COLO668 (cell line): Measurements from ENCODE around the gene EEIG1.

Source experiments
- DNase-seq: peaks from one replicate; lab custom pipeline; 2025; ENCODE audit not compliant: unreplicated experiment; lab: John Stamatoyannopoulos, UW

EEIG1 gene

GRCh38 chr9:127975376-127976315 lies 5.1 kb downstream of the EEIG1 start:
- peak; percentile 32 for DNase-seq

- peak; percentile 48 for DNase-seq
Observed at GRCh38 chr9:127974769-127975261, 6.0 kb downstream of the EEIG1 start.

- DNase-seq, result peak; percentile 53
Observed at GRCh38 chr9:127974001-127974768, 6.6 kb downstream of the EEIG1 start.

- DNase-seq, result peak; percentile 49
Observed at GRCh38 chr9:127973169-127974000, 7.4 kb downstream of the EEIG1 start.

GRCh38 chr9:127972236-127972871 lies 8.4 kb downstream of the EEIG1 start:
- DNase-seq, result peak; percentile 30

- DNase-seq, result peak; percentile 47
Observed at GRCh38 chr9:127971357-127972235, 9.2 kb downstream of the EEIG1 start.

- peak; percentile 84 for DNase-seq
Observed at GRCh38 chr9:127970401-127971313, 10.1 kb downstream of the EEIG1 start.

- DNase-seq, result no peak
Observed at GRCh38 chr9:127968700-127969383, 11.9 kb downstream of the EEIG1 start.

- peak; percentile 38 for DNase-seq
Observed at GRCh38 chr9:127968042-127968441, 12.7 kb downstream of the EEIG1 start.

- no peak for DNase-seq
Observed at GRCh38 chr9:127967151-127967809, 13.5 kb downstream of the EEIG1 start.

GRCh38 chr9:127966416-127967150 lies 14.2 kb downstream of the EEIG1 start:
- DNase-seq, result no peak

GRCh38 chr9:127965953-127966352 lies 14.8 kb downstream of the EEIG1 start:
- no peak for DNase-seq

- no peak for DNase-seq
Observed at GRCh38 chr9:127963359-127964064, 17.3 kb downstream of the EEIG1 start.

- peak; percentile 12 for DNase-seq
Observed at GRCh38 chr9:127963041-127963358, 17.8 kb downstream of the EEIG1 start.

GRCh38 chr9:127962278-127962677 lies 18.5 kb downstream of the EEIG1 start:
- no peak for DNase-seq

GRCh38 chr9:127961613-127962155 lies 19.1 kb downstream of the EEIG1 start:
- DNase-seq, result no peak
